Measurements from ENCODE around the gene PDS5B.

DNA sequence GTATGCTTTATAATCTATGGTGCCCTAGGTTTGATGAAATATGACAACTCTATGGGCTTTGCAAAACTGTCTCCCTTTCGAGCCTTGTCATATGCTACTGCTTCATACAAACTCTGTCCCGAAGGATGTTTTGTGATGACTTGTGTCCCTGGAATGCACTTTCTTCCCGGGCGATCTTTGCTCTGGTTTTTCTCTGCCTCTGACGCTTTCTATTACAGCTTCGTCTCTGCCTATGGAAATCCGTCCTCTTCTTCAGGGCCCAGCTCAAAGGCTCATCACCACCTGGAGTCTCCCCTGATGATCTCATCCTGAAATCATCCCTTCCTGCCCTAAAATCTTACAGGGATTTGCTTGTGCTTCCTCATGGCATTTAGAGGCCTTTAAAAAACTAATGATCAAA, 238.4 kb downstream of the PDS5B start:
- no peak for TF ChIP-seq EZH2phosphoT487 (IDR thresholded peaks at IDR 0.05; ENCODE audit: borderline replicate concordance, low read length)
- TF ChIP-seq, protein P1, sequence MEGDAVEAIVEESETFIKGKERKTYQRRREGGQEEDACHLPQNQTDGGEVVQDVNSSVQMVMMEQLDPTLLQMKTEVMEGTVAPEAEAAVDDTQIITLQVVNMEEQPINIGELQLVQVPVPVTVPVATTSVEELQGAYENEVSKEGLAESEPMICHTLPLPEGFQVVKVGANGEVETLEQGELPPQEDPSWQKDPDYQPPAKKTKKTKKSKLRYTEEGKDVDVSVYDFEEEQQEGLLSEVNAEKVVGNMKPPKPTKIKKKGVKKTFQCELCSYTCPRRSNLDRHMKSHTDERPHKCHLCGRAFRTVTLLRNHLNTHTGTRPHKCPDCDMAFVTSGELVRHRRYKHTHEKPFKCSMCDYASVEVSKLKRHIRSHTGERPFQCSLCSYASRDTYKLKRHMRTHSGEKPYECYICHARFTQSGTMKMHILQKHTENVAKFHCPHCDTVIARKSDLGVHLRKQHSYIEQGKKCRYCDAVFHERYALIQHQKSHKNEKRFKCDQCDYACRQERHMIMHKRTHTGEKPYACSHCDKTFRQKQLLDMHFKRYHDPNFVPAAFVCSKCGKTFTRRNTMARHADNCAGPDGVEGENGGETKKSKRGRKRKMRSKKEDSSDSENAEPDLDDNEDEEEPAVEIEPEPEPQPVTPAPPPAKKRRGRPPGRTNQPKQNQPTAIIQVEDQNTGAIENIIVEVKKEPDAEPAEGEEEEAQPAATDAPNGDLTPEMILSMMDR (IDR thresholded peaks at IDR 0.05; ENCODE audit: low read depth, low read length, poor library complexity, severe bottlenecking), result no peak

All from DOHH2 (cell line).